ENCODE measurements around the gene PRTG. TPM values are rescaled to one million over a fixed set of nuclear protein-coding genes. Genes with fewer than 3 reads are reported as not detected.

PRTG gene
- total and polyA plus RNA-seq, 2 donors (not counting 1 experiment from before 2014, with no cell fraction given) = 2.1 to 4.0 TPM

- Histone ChIP-seq H4K20me1 (ENCODE audit: control insufficient read depth, extremely low read depth, insufficient read depth, low read length) (no peaks in the 10 kb centered on the region), H3K4me3 (replicated peaks in 1 of 4; ENCODE audit: control extremely low read depth in 1 of 4, insufficient read depth in 1 of 4, low read depth in 3 of 4, low read length in 4 of 4) (no peak overlapping the region), H3K4me2 (ENCODE audit: extremely low read depth, insufficient read depth, low read length) (no peak overlapping the region), H2AFZ (ENCODE audit: low read length) (no peak overlapping the region), H3K9me3 (ENCODE audit: control insufficient read depth, insufficient read depth, low read depth, low read length) (no peaks in the 10 kb centered on the region), H3K27me3 (ENCODE audit: control insufficient read depth, insufficient read depth, low read length) (no peaks in the 10 kb centered on the region), H3K36me3 (ENCODE audit: control insufficient read depth, insufficient read depth, low read length) (no peaks in the 10 kb centered on the region), H3K4me1 (ENCODE audit: control insufficient read depth, extremely low read depth, insufficient read depth, low read length) (no peaks in the 10 kb centered on the region), H3K9ac (ENCODE audit: insufficient read depth, low read length) (no peak overlapping the region), H3K27ac (ENCODE audit: insufficient read depth, low read length) (no peak overlapping the region), H3K79me2 (ENCODE audit: control insufficient read depth, insufficient read depth, low read length) (no peaks in the 10 kb centered on the region)
- DNase-seq (ENCODE audit: low read depth in 2 of 2) = no peak
- TF ChIP-seq, protein P1, sequence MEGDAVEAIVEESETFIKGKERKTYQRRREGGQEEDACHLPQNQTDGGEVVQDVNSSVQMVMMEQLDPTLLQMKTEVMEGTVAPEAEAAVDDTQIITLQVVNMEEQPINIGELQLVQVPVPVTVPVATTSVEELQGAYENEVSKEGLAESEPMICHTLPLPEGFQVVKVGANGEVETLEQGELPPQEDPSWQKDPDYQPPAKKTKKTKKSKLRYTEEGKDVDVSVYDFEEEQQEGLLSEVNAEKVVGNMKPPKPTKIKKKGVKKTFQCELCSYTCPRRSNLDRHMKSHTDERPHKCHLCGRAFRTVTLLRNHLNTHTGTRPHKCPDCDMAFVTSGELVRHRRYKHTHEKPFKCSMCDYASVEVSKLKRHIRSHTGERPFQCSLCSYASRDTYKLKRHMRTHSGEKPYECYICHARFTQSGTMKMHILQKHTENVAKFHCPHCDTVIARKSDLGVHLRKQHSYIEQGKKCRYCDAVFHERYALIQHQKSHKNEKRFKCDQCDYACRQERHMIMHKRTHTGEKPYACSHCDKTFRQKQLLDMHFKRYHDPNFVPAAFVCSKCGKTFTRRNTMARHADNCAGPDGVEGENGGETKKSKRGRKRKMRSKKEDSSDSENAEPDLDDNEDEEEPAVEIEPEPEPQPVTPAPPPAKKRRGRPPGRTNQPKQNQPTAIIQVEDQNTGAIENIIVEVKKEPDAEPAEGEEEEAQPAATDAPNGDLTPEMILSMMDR (conservative IDR thresholded peaks at IDR 0.05 in 1 of 2, IDR thresholded peaks at IDR 0.05 in 1 of 2; ENCODE audit: low read depth in 1 of 2, low read length in 2 of 2) = no peak
- no peak for TF ChIP-seq EZH2 (IDR thresholded peaks at IDR 0.05; ENCODE audit: low read length, missing control alignments)
Measured at GRCh38 chr15:55633731-55634130, 109.2 kb downstream of the PRTG start.

GRCh38 chr15:55632434-55632833 is 110.5 kb downstream of the PRTG start:
- H3K27me3 ChIP-seq (ENCODE audit: control insufficient read depth, insufficient read depth, low read length) = no peaks in the 10 kb centered on the region
- no peak overlapping the region for H3K9ac ChIP-seq (ENCODE audit: insufficient read depth, low read length)
- H3K4me2 ChIP-seq (ENCODE audit: extremely low read depth, insufficient read depth, low read length) = no peak overlapping the region
- H2AFZ ChIP-seq (ENCODE audit: low read length) = no peak overlapping the region
- H3K9me3 ChIP-seq (ENCODE audit: control insufficient read depth, insufficient read depth, low read depth, low read length) = no peaks in the 10 kb centered on the region
- no peaks in the 10 kb centered on the region for H3K36me3 ChIP-seq (ENCODE audit: control insufficient read depth, insufficient read depth, low read length)
- no peak for DNase-seq (ENCODE audit: low read depth in 2 of 2)
- H3K4me3 ChIP-seq (replicated peaks in 1 of 4; ENCODE audit: control extremely low read depth in 1 of 4, insufficient read depth in 1 of 4, low read depth in 3 of 4, low read length in 4 of 4) = no peak overlapping the region
- peaks cover 3% of the 10 kb centered on the region for H3K4me1 ChIP-seq (ENCODE audit: control insufficient read depth, extremely low read depth, insufficient read depth, low read length)
- H4K20me1 ChIP-seq (ENCODE audit: control insufficient read depth, extremely low read depth, insufficient read depth, low read length) = no peaks in the 10 kb centered on the region
- H3K79me2 ChIP-seq (ENCODE audit: control insufficient read depth, insufficient read depth, low read length) = no peaks in the 10 kb centered on the region
- no peak overlapping the region for H3K27ac ChIP-seq (ENCODE audit: insufficient read depth, low read length)
- TF ChIP-seq, protein P1 (conservative IDR thresholded peaks at IDR 0.05 in 1 of 2, IDR thresholded peaks at IDR 0.05 in 1 of 2; ENCODE audit: low read depth in 1 of 2, low read length in 2 of 2) = no peak
- no peak for TF ChIP-seq EZH2 (IDR thresholded peaks at IDR 0.05; ENCODE audit: low read length, missing control alignments)

DNA sequence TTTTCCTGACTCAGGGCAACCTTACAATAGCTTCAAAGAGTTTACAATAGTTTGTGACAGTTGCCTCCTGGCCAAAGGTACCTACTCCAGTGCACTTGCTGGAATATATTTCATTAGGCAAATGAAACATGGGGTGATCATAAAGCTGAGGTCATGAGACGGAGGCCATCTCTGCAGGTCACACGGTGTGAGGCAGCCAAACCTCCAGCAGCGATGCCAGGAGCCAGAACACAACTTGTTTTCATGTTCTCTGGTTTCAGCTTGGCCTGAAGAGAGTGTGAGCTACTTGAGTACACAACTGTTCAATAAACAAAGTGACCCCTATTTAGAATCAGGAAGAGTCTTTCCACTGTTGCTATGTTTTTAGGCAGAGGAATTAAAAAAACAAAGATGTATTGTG is 112.1 kb downstream of the PRTG start:
- Histone ChIP-seq H3K9me3 (ENCODE audit: control insufficient read depth, insufficient read depth, low read depth, low read length) (no peaks in the 10 kb centered on the region), H3K79me2 (ENCODE audit: control insufficient read depth, insufficient read depth, low read length) (no peaks in the 10 kb centered on the region), H3K9ac (ENCODE audit: insufficient read depth, low read length) (no peak overlapping the region), H3K27me3 (ENCODE audit: control insufficient read depth, insufficient read depth, low read length) (no peaks in the 10 kb centered on the region), H4K20me1 (ENCODE audit: control insufficient read depth, extremely low read depth, insufficient read depth, low read length) (no peaks in the 10 kb centered on the region), H3K4me1 (ENCODE audit: control insufficient read depth, extremely low read depth, insufficient read depth, low read length) (peaks cover 3% of the 10 kb centered on the region), H3K4me3 (replicated peaks in 1 of 4; ENCODE audit: control extremely low read depth in 1 of 4, insufficient read depth in 1 of 4, low read depth in 3 of 4, low read length in 4 of 4) (no peak overlapping the region), H3K36me3 (ENCODE audit: control insufficient read depth, insufficient read depth, low read length) (no peaks in the 10 kb centered on the region), H3K27ac (ENCODE audit: insufficient read depth, low read length) (no peak overlapping the region), H2AFZ (ENCODE audit: low read length) (no peak overlapping the region), H3K4me2 (ENCODE audit: extremely low read depth, insufficient read depth, low read length) (no peak overlapping the region)
- TF ChIP-seq, protein P1 (conservative IDR thresholded peaks at IDR 0.05 in 1 of 2, IDR thresholded peaks at IDR 0.05 in 1 of 2; ENCODE audit: low read depth in 1 of 2, low read length in 2 of 2) = no peak
- TF ChIP-seq EZH2 (IDR thresholded peaks at IDR 0.05; ENCODE audit: low read length, missing control alignments) = no peak
- DNase-seq (ENCODE audit: low read depth in 2 of 2) = peak in 1 of 2 donors; percentile 19

Data from fibroblast of lung (primary cell).